ENCODE measurements around the gene DHH. TPM values are rescaled to one million over a fixed set of nuclear protein-coding genes. Genes with fewer than 3 reads are reported as not detected.

Gene DHH
- total and polyA plus RNA-seq, 9 of the 15 experiments (the other 6 are each of a cell fraction or from before 2014, with no cell fraction given), result 0.07 to 2.6 (median 0.54) TPM

DNA sequence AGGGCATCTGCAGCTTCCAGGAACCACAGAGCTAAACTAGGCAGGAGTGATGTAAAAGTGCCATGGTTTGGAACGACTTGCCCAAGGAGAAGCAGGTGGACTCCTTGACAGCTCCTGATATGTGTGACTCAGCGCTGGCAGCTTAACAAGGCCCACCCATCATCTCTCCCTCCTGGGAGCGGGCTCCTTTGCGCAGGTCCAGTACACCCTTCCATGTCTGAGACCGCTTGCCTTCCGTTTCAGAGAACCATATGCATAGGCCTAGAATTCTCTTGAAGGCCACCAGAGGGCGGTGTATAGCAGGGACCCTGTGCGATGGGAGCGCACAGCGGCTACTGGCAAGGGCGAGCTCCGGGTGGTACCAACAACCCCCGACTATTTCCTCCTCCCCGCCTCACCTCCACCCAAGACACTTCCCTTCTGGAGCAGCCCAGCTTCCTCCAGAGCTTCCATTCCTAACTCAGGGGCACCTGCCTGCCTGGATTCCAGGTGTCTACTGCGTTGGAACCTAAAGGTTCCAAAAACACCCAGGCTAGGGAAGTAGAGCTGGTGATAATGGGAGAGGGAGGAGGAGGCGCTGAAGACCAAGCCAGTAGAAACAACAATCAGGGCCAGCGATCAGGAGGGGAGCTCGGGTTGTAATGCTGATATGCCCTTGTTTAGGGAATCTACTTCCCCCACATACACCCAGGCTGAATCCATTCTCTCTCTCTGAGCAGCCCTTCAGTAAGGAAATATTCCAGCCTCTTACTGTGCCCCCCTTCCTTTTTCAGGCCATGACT lies 6.3 kb downstream of the DHH start (continued):
- peak; percentile 22; the same call in 1 of the 2 replicates for TF ChIP-seq PHF8 (IDR thresholded peaks at IDR 0.05; ENCODE audit: borderline replicate concordance, low read length)
- peak; percentile 49 for TF ChIP-seq NFIC (IDR thresholded peaks at IDR 0.05)
- 0 out of 2 replicates have a peak, but pooled peaks have one; percentile 51 for TF ChIP-seq HDAC2 (IDR thresholded peaks at IDR 0.05)
- TF ChIP-seq ZFP1 (CRISPR knock-in tag; IDR thresholded peaks at IDR 0.05), result no peak
- TF ChIP-seq ZNF408 (CRISPR knock-in tag; IDR thresholded peaks at IDR 0.05; ENCODE audit: low read depth), result no peak
- TF ChIP-seq, protein P1, sequence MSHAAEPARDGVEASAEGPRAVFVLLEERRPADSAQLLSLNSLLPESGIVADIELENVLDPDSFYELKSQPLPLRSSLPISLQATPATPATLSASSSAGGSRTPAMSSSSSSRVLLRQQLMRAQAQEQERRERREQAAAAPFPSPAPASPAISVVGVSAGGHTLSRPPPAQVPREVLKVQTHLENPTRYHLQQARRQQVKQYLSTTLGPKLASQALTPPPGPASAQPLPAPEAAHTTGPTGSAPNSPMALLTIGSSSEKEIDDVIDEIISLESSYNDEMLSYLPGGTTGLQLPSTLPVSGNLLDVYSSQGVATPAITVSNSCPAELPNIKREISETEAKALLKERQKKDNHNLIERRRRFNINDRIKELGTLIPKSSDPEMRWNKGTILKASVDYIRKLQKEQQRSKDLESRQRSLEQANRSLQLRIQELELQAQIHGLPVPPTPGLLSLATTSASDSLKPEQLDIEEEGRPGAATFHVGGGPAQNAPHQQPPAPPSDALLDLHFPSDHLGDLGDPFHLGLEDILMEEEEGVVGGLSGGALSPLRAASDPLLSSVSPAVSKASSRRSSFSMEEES (CRISPR knock-in tag; IDR thresholded peaks at IDR 0.05), result no peak
- 0 out of 2 replicates have a peak, but pooled peaks have one; percentile 34 for TF ChIP-seq RB1 (IDR thresholded peaks at IDR 0.05; ENCODE audit: low read depth)
- TF ChIP-seq CBX8 (IDR thresholded peaks at IDR 0.05; ENCODE audit: borderline replicate concordance, extremely low read depth, low read depth, low read length, poor library complexity, severe bottlenecking), result no peak
- TF ChIP-seq CHD2 (IDR thresholded peaks at IDR 0.05; ENCODE audit: low read depth, low read length), result no peak
- TF ChIP-seq, protein P2, sequence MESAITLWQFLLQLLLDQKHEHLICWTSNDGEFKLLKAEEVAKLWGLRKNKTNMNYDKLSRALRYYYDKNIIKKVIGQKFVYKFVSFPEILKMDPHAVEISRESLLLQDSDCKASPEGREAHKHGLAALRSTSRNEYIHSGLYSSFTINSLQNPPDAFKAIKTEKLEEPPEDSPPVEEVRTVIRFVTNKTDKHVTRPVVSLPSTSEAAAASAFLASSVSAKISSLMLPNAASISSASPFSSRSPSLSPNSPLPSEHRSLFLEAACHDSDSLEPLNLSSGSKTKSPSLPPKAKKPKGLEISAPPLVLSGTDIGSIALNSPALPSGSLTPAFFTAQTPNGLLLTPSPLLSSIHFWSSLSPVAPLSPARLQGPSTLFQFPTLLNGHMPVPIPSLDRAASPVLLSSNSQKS (CRISPR knock-in tag; IDR thresholded peaks at IDR 0.05), result no peak
- TF ChIP-seq, protein P3, sequence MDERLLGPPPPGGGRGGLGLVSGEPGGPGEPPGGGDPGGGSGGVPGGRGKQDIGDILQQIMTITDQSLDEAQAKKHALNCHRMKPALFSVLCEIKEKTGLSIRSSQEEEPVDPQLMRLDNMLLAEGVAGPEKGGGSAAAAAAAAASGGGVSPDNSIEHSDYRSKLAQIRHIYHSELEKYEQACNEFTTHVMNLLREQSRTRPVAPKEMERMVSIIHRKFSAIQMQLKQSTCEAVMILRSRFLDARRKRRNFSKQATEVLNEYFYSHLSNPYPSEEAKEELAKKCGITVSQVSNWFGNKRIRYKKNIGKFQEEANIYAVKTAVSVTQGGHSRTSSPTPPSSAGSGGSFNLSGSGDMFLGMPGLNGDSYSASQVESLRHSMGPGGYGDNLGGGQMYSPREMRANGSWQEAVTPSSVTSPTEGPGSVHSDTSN (CRISPR knock-in tag; IDR thresholded peaks at IDR 0.05; ENCODE audit: low read depth), result no peak
- TF ChIP-seq, protein P3 (tag; conservative IDR thresholded peaks at IDR 0.05; ENCODE audit: low read depth), result no peak; the same call in 1 of the 2 replicates
- TF ChIP-seq POLR3A (IDR thresholded peaks at IDR 0.05; ENCODE audit: borderline replicate concordance, extremely low read depth, insufficient read depth, insufficient read length), result no peak
- TF ChIP-seq KDM4B (IDR thresholded peaks at IDR 0.05; ENCODE audit: borderline replicate concordance in 2 of 2, low read depth in 1 of 2), result no peak
- TF ChIP-seq, protein P4, sequence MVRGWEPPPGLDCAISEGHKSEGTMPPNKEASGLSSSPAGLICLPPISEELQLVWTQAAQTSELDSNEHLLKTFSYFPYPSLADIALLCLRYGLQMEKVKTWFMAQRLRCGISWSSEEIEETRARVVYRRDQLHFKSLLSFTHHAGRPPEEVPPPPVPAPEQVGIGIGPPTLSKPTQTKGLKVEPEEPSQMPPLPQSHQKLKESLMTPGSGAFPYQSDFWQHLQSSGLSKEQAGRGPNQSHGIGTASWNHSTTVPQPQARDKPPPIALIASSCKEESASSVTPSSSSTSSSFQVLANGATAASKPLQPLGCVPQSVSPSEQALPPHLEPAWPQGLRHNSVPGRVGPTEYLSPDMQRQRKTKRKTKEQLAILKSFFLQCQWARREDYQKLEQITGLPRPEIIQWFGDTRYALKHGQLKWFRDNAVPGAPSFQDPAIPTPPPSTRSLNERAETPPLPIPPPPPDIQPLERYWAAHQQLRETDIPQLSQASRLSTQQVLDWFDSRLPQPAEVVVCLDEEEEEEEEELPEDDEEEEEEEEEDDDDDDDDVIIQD (CRISPR knock-in tag; IDR thresholded peaks at IDR 0.05), result no peak
- TF ChIP-seq POLR3G (IDR thresholded peaks at IDR 0.05; ENCODE audit: extremely low read depth, insufficient read length, insufficient replicate concordance), result no peak
- TF ChIP-seq BCOR (IDR thresholded peaks at IDR 0.05), result no peak; the same call in 1 of the 2 replicates
- TF ChIP-seq CREBBP (IDR thresholded peaks at IDR 0.05; ENCODE audit: low read depth, low read length), result no peak
- TF ChIP-seq HLTF (IDR thresholded peaks at IDR 0.05), result no peak
- TF ChIP-seq CTBP1 (IDR thresholded peaks at IDR 0.05; ENCODE audit: borderline replicate concordance), result peak; percentile 96
- no peak for TF ChIP-seq ZNF584 (CRISPR knock-in tag; IDR thresholded peaks at IDR 0.05; ENCODE audit: low read depth)
